B cell (primary cell): Measurements from ENCODE around the gene MYO1E. TPM values are rescaled to one million over a fixed set of nuclear protein-coding genes. Genes with fewer than 3 reads are reported as not detected.
A peak's percentile ranks its signal among the peaks of the same experiment; 100 is the strongest.

Experiments used
- ATAC-seq: fragments of 200-7000 bp; cut with Tn5 transposase; one replicate; pipeline ENCODE4 v1.10.0; 2021; ENCODE audit warnings: low read depth, mild to moderate bottlenecking, moderate number of reproducible peaks, moderate library complexity
- CTCF ChIA-PET: fragments of 350-600 bp; sonication (Branson Sonifier 250); formaldehyde crosslinking; loops from one replicate; lab custom pipeline; 2021; ENCODE audit warnings: antibody characterized with exemption, inconsistent platforms; lab: Charles Lee
- POLR2A ChIA-PET: fragments of 350-600 bp; sonication (Branson Sonifier 250); formaldehyde crosslinking; loops from one replicate; lab custom pipeline; 2021; ENCODE audit warnings: antibody characterized with exemption; lab: Charles Lee
- DNase-seq: peaks from one replicate; pipeline ENCODE4 v3.0.0; 2013
- H2AFZ ChIP-seq: 2 replicates; pipeline ENCODE4 v1.6.1; 2012; ENCODE audit warnings: mild to moderate bottlenecking, low read depth, low read length; ENCODE audit not compliant: insufficient read depth, poor library complexity, severe bottlenecking
- H3K27ac ChIP-seq, 2 donors: 1 replicate in 1 of 2; 2 replicates in 1 of 2; pipeline ENCODE4 v1.5.1; 2012 to 2013; ENCODE audit warnings: low read length in 2 of 2, mild to moderate bottlenecking in 2 of 2, moderate library complexity in 1 of 2
- H3K27me3 ChIP-seq, 4 experiments: fragments of 200-600 bp in 1 of 4; sonication (generic) in 1 of 4; replicated peaks in 1 of 4; 1 replicate in 2 of 4; 2 replicates in 2 of 4; pipeline versions ENCODE4 v1.6.1 to v1.7.0; 2013 to 2016; ENCODE audit warnings: low read length in 3 of 4, mild to moderate bottlenecking in 2 of 4, mixed read lengths in 1 of 4, moderate library complexity in 1 of 4; ENCODE audit not compliant: insufficient read depth in 4 of 4, control insufficient read depth in 3 of 4; ENCODE audit errors: control extremely low read depth in 1 of 4
- H3K36me3 ChIP-seq, 2 experiments: replicated peaks in 1 of 2; 1 replicate in 1 of 2; 2 replicates in 1 of 2; pipeline versions ENCODE4 v1.6.1 to v1.7.1; 2013; ENCODE audit warnings: low read length in 1 of 2; ENCODE audit not compliant: insufficient read depth in 2 of 2, control insufficient read depth in 1 of 2; ENCODE audit errors: control extremely low read depth in 1 of 2, extremely low read depth in 1 of 2
- H3K4me1 ChIP-seq, 2 donors: fragments of 200-600 bp in 1 of 2; sonication (generic) in 1 of 2; 1 replicate in 1 of 2; 2 replicates in 1 of 2; pipeline versions ENCODE4 v1.5.1 to v1.6.1; 2013 to 2017; ENCODE audit warnings: low read length in 2 of 2; ENCODE audit not compliant: control insufficient read depth in 2 of 2, insufficient read depth in 2 of 2
- H3K4me2 ChIP-seq: replicated peaks from 2 replicates; pipeline ENCODE3; 2012; ENCODE audit warnings: mild to moderate bottlenecking, low read depth, low read length; ENCODE audit not compliant: poor library complexity, severe bottlenecking
- H3K4me3 ChIP-seq, 5 experiments: fragments of 200-600 bp in 1 of 5; sonication (generic) in 1 of 5; 1 replicate in 3 of 5; 2 replicates in 2 of 5; pipeline versions ENCODE4 v1.5.1 to v1.7.0; 2011 to 2016; ENCODE audit warnings: low read length in 4 of 5, mild to moderate bottlenecking in 4 of 5, low read depth in 2 of 5, control low read depth in 1 of 5, moderate library complexity in 1 of 5; ENCODE audit not compliant: insufficient read depth in 1 of 5; ENCODE audit errors: control extremely low read depth in 1 of 5, extremely low read depth in 1 of 5
- H3K79me2 ChIP-seq: fragments of 200-600 bp; sonication (generic); one replicate; pipeline ENCODE4 v1.6.0; 2016; ENCODE audit warnings: low read length; ENCODE audit not compliant: control insufficient read depth, insufficient read depth
- H3K9ac ChIP-seq: fragments of 200-600 bp; sonication (generic); 2 replicates; pipeline ENCODE4 v1.6.1; 2017; ENCODE audit warnings: mild to moderate bottlenecking, low read length, moderate library complexity
- H3K9me3 ChIP-seq, 3 donors: one replicate each; pipeline versions ENCODE4 v1.6.1 to v1.7.1; 2013; ENCODE audit warnings: low read length in 2 of 3; ENCODE audit not compliant: control insufficient read depth in 2 of 3, insufficient read depth in 1 of 3; ENCODE audit errors: control extremely low read depth in 1 of 3
- H4K20me1 ChIP-seq: 2 replicates; pipeline ENCODE4 v1.6.0; 2012; ENCODE audit warnings: mild to moderate bottlenecking, low read length; ENCODE audit not compliant: insufficient read depth, control insufficient read depth, poor library complexity, severe bottlenecking
- H3K27ac Mint-ChIP-seq: one replicate; pipeline ENCODE4 v1.8.0; 2021; ENCODE audit warnings: mixed read lengths
- H3K27me3 Mint-ChIP-seq: one replicate; pipeline ENCODE4 v1.8.0; 2021; ENCODE audit warnings: mixed read lengths
- H3K4me1 Mint-ChIP-seq: one replicate; pipeline ENCODE4 v1.8.0; 2021; ENCODE audit warnings: mixed read lengths
- H3K4me3 Mint-ChIP-seq: one replicate; pipeline ENCODE4 v1.8.0; 2021; ENCODE audit warnings: mixed read lengths
- H3K9me3 Mint-ChIP-seq: one replicate; pipeline ENCODE4 v1.8.0; 2022; ENCODE audit warnings: mixed read lengths; ENCODE audit not compliant: insufficient read depth
- EZH2 ChIP-seq: IDR thresholded peaks from 2 replicates; pipeline ENCODE4 v1.6.1; 2012; ENCODE audit warnings: borderline replicate concordance, low read depth, mild to moderate bottlenecking, moderate library complexity, low read length; ENCODE audit not compliant: insufficient read depth, poor library complexity, severe bottlenecking
- intact Hi-C: fragments of 100-400 bp; cut with micrococcal nuclease; formaldehyde crosslinking; loops from one replicate; pipeline ENCODE4 v1.10.0; 2022
- polyA plus RNA-seq: library from polyadenylated mRNA; depleted of rRNA; stranded (reverse); fragments of >200 nt; gene quantifications from 2 replicates; pipeline ENCODE4 v1.2.3, GENCODE V29; 2012
- total RNA-seq, 2 donors: library from RNA; stranded (reverse); fragments of 120-200 nt in 1 of 2; gene quantifications; 1 replicate in 1 of 2; 2 replicates in 1 of 2; pipeline versions ENCODE4 v1.2.3 to v1.2.4, GENCODE V29; 2013 to 2022
- TF ChIP-seq, protein P1 (sequence below): fragments of 200-600 bp; IDR thresholded peaks from one replicate; pipeline ENCODE4 v1.8.0; 2022; ENCODE audit warnings: antibody characterized with exemption, mild to moderate bottlenecking

The MYO1E gene
- total and polyA plus RNA-seq, 2 donors (not counting 1 experiment from before 2014, with no cell fraction given): 11.9 to 100.0 TPM

GRCh38 chr15:59345326-59345725, 27.3 kb downstream of the MYO1E start:
- Histone ChIP-seq H3K4me1 (peaks cover 27 to 29% of the 10 kb centered on the region in 2 donors), H3K27ac (no peak overlapping the region), H3K79me2 (peaks cover 99% of the 10 kb centered on the region), H3K4me2 (peak overlapping the region; percentile 13), H4K20me1 (peaks cover 5% of the 10 kb centered on the region), H2AFZ (no peak overlapping the region), H3K9me3 (no peaks in the 10 kb centered on the region), H3K27me3 (no peaks in the 10 kb centered on the region), H3K36me3 (no peaks in the 10 kb centered on the region), H3K9ac (no peak overlapping the region), H3K4me3 (no peak overlapping the region)
- TF ChIP-seq, protein P1, sequence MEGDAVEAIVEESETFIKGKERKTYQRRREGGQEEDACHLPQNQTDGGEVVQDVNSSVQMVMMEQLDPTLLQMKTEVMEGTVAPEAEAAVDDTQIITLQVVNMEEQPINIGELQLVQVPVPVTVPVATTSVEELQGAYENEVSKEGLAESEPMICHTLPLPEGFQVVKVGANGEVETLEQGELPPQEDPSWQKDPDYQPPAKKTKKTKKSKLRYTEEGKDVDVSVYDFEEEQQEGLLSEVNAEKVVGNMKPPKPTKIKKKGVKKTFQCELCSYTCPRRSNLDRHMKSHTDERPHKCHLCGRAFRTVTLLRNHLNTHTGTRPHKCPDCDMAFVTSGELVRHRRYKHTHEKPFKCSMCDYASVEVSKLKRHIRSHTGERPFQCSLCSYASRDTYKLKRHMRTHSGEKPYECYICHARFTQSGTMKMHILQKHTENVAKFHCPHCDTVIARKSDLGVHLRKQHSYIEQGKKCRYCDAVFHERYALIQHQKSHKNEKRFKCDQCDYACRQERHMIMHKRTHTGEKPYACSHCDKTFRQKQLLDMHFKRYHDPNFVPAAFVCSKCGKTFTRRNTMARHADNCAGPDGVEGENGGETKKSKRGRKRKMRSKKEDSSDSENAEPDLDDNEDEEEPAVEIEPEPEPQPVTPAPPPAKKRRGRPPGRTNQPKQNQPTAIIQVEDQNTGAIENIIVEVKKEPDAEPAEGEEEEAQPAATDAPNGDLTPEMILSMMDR: no peak
- TF ChIP-seq EZH2: no peak
- CTCF ChIA-PET: interaction anchor here (0.6 to 1.2 kb wide), 4 partner anchors 9 to 98 kb away, joined by 3 to 5 read pairs (median 4); no protein-coding TSS in a partner anchor
- ATAC-seq (no peak), DNase-seq (no peak)
- POLR2A ChIA-PET: interaction anchor here (0.7 kb wide), 1 partner anchor 10 kb away, joined by 4 read pairs; no protein-coding TSS in a partner anchor
- H3K27me3 Mint-ChIP-seq: no peaks in the 10 kb centered on the region
- intact Hi-C loops: no loop called here
- H3K4me1 Mint-ChIP-seq: peaks cover 61% of the 10 kb centered on the region
- no peak overlapping the region for H3K4me3 Mint-ChIP-seq
- peaks cover 3% of the 10 kb centered on the region for H3K9me3 Mint-ChIP-seq
- H3K27ac Mint-ChIP-seq: peak overlapping the region; percentile 34

GRCh38 chr15:59344311-59344710, 28.4 kb downstream of the MYO1E start:
- Histone ChIP-seq H3K4me3 (no peak overlapping the region), H3K27me3 (no peaks in the 10 kb centered on the region), H4K20me1 (peaks cover 8% of the 10 kb centered on the region), H3K9ac (no peak overlapping the region), H2AFZ (no peak overlapping the region), H3K36me3 (no peaks in the 10 kb centered on the region), H3K27ac (no peak overlapping the region), H3K4me1 (peaks cover 16 to 20% of the 10 kb centered on the region in 2 donors), H3K9me3 (no peaks in the 10 kb centered on the region), H3K4me2 (no peak overlapping the region), H3K79me2 (peaks cover 99% of the 10 kb centered on the region)
- Mint-ChIP-seq H3K9me3 (peaks cover 3% of the 10 kb centered on the region), H3K4me3 (no peak overlapping the region), H3K27me3 (no peaks in the 10 kb centered on the region), H3K4me1 (peaks cover 53% of the 10 kb centered on the region), H3K27ac (no peak overlapping the region)
- ChIA-PET CTCF (interaction anchor here (1.6 kb wide), 1 partner anchor 68 kb away, joined by 4 read pairs; no protein-coding TSS in a partner anchor), POLR2A (no interaction called here)
- no peak for ATAC-seq
- DNase-seq: no peak
- intact Hi-C loops: no loop called here
- TF ChIP-seq, protein P1: no peak
- no peak for TF ChIP-seq EZH2
